GM18502 (cell line): ENCODE data around the gene RAD51B.

Experiments
- ATAC-seq: cut with Tn5 transposase; IDR thresholded peaks from one replicate; pipeline ENCODE4 v1.9.1; 2021; ENCODE audit warnings: mild to moderate bottlenecking; ENCODE audit not compliant: unreplicated experiment, poor library complexity

RAD51B gene

GRCh38 chr14:68623826-68624225, 804.2 kb downstream of the RAD51B start:
- ATAC-seq, result no peak

- no peak for ATAC-seq
Observed at GRCh38 chr14:68624541-68625220, 805.1 kb downstream of the RAD51B start.

- ATAC-seq, result no peak
Observed at GRCh38 chr14:68625366-68626090, 805.9 kb downstream of the RAD51B start.

GRCh38 chr14:68626386-68626785, 806.8 kb downstream of the RAD51B start:
- ATAC-seq, result no peak

- no peak for ATAC-seq
Observed at GRCh38 chr14:68627050-68627867, 807.7 kb downstream of the RAD51B start.

- no peak for ATAC-seq
Observed at GRCh38 chr14:68627868-68628604, 808.5 kb downstream of the RAD51B start.

- no peak for ATAC-seq
Observed at GRCh38 chr14:68628605-68629310, 809.2 kb downstream of the RAD51B start.

- no peak for ATAC-seq
Observed at GRCh38 chr14:68630081-68630571, 810.5 kb downstream of the RAD51B start.

GRCh38 chr14:68630611-68631393, 811.2 kb downstream of the RAD51B start:
- ATAC-seq, result no peak

GRCh38 chr14:68631394-68632053, 811.9 kb downstream of the RAD51B start:
- no peak for ATAC-seq

GRCh38 chr14:68632054-68632895, 812.7 kb downstream of the RAD51B start:
- ATAC-seq, result no peak

- no peak for ATAC-seq
Observed at GRCh38 chr14:68633131-68633991, 813.8 kb downstream of the RAD51B start.

GRCh38 chr14:68634332-68634731, 814.8 kb downstream of the RAD51B start:
- ATAC-seq, result no peak

- ATAC-seq, result no peak
Observed at GRCh38 chr14:68634874-68635595, 815.5 kb downstream of the RAD51B start.

GRCh38 chr14:68636597-68636996, 817.0 kb downstream of the RAD51B start:
- ATAC-seq, result no peak
